Non-pigmented ciliary epithelial cell (primary cell): ENCODE results near the gene INTS2.
"Not testable (repeated sequence)": the region's sequence is repeated elsewhere in the genome, so short reads cannot be mapped to it uniquely, and the experiment has no call there.

Experiments
- DNase-seq: peaks from one replicate; pipeline ENCODE4 v3.0.0-alpha.2; 2010; ENCODE audit warnings: low read depth

INTS2 gene

GRCh38 chr17:61849674-61850073, 78.1 kb downstream of the INTS2 start:
- no peak for DNase-seq

GRCh38 chr17:61848896-61849295, 78.9 kb downstream of the INTS2 start:
- no peak for DNase-seq

GRCh38 chr17:61848247-61848646, 79.5 kb downstream of the INTS2 start:
- no peak for DNase-seq

GRCh38 chr17:61847659-61848058, 80.1 kb downstream of the INTS2 start:
- DNase-seq: no peak

GRCh38 chr17:61846761-61847375, 80.9 kb downstream of the INTS2 start:
- no peak for DNase-seq

GRCh38 chr17:61846088-61846487, 81.7 kb downstream of the INTS2 start:
- DNase-seq: no peak

GRCh38 chr17:61843435-61843834, 84.3 kb downstream of the INTS2 start:
- no peak for DNase-seq

GRCh38 chr17:61842899-61843298, 84.9 kb downstream of the INTS2 start:
- no peak for DNase-seq

- DNase-seq: no peak
Observed at GRCh38 chr17:61839300-61839786, 88.4 kb downstream of the INTS2 start.

- peak; percentile 34 for DNase-seq
Observed at GRCh38 chr17:61837175-61838051, 90.4 kb downstream of the INTS2 start.

GRCh38 chr17:61836266-61837174, 91.3 kb downstream of the INTS2 start:
- DNase-seq: no peak

- DNase-seq: no peak
Observed at GRCh38 chr17:61835606-61836005, 92.2 kb downstream of the INTS2 start.

- DNase-seq: no peak
Observed at GRCh38 chr17:61834610-61835009, 93.2 kb downstream of the INTS2 start.

- DNase-seq: peak; percentile 57
Observed at GRCh38 chr17:61833536-61834193, 94.1 kb downstream of the INTS2 start.

- DNase-seq: no peak
Observed at GRCh38 chr17:61832463-61832862, 95.3 kb downstream of the INTS2 start.

- DNase-seq: no peak
Observed at GRCh38 chr17:61831099-61831498, 96.7 kb downstream of the INTS2 start.

GRCh38 chr17:61828694-61829093, 99.1 kb downstream of the INTS2 start:
- DNase-seq: no peak

- no peak for DNase-seq
Observed at GRCh38 chr17:61827649-61828395, 100.0 kb downstream of the INTS2 start.

GRCh38 chr17:61826866-61827265, 100.9 kb downstream of the INTS2 start:
- DNase-seq: not testable (repeated sequence)

GRCh38 chr17:61826198-61826597, 101.6 kb downstream of the INTS2 start:
- DNase-seq: not testable (repeated sequence)
